Cardiac muscle cell (in vitro differentiated cells and primary cell): ENCODE results near the gene DNAH12. TPM values are rescaled to one million over a fixed set of nuclear protein-coding genes. Genes with fewer than 3 reads are reported as not detected.

Source experiments
- DNase-seq, 2 donors: peaks; one replicate each; pipeline versions ENCODE4 v3.0.0 to v3.0.0-alpha.2; 2010 to 2017; ENCODE audit warnings: low read depth in 1 of 2, low spot score in 1 of 2
- H3K27ac ChIP-seq: fragments of 200-600 bp; sonication (generic); 2 replicates; pipeline ENCODE4 v1.5.1; 2016
- H3K27me3 ChIP-seq: fragments of 200-600 bp; sonication (generic); 2 replicates; pipeline ENCODE4 v1.6.0; 2016; ENCODE audit warnings: control low read depth
- H3K36me3 ChIP-seq: fragments of 200-600 bp; sonication (generic); 2 replicates; pipeline ENCODE4 v1.5.1; 2016; ENCODE audit warnings: control low read depth
- H3K4me1 ChIP-seq: fragments of 200-600 bp; sonication (generic); 2 replicates; pipeline ENCODE4 v1.8.1; 2017; ENCODE audit warnings: low read depth, mild to moderate bottlenecking, mixed run types
- H3K4me3 ChIP-seq: fragments of 200-600 bp; sonication (generic); 2 replicates; pipeline ENCODE4 v1.5.1; 2016; ENCODE audit warnings: mild to moderate bottlenecking
- H3K9me3 ChIP-seq: fragments of 200-600 bp; sonication (generic); 2 replicates; pipeline ENCODE4 v1.5.1; 2017; ENCODE audit warnings: low read depth, mild to moderate bottlenecking, control low read depth
- CTCF ChIP-seq: IDR thresholded peaks from 2 replicates; pipeline ENCODE4 v1.5.1; 2012; ENCODE audit warnings: low read depth, mild to moderate bottlenecking, low read length
- polyA plus RNA-seq: library from polyadenylated mRNA; unstranded; fragments of >200 nt; fragmentation: Nextera tagmentation; extraction: Ambion mirVana; gene quantifications from 2 replicates; pipeline ENCODE4 v1.2.1, GENCODE V29; 2016
- total RNA-seq: library from RNA; depleted of rRNA; stranded (reverse); fragments of >200 nt; gene quantifications from 2 replicates; pipeline ENCODE4 v1.2.3, GENCODE V29; 2016

Gene DNAH12
- total and polyA plus RNA-seq, 2 experiments from 2014 or later, result 0.57 to 0.71 TPM

GRCh38 chr3:57256844-57257243, 287.3 kb downstream of the DNAH12 start:
- peaks cover 15% of the 10 kb centered on the region for H3K4me1 ChIP-seq
- no peaks in the 10 kb centered on the region for H3K27me3 ChIP-seq
- no peak for TF ChIP-seq CTCF
- H3K9me3 ChIP-seq, result no peaks in the 10 kb centered on the region
- no peak overlapping the region for H3K4me3 ChIP-seq
- H3K36me3 ChIP-seq, result peaks cover 49% of the 10 kb centered on the region
- DNase-seq, result peak in 1 of 2 donors; percentile 34
- H3K27ac ChIP-seq, result peak overlapping the region; percentile 31

GRCh38 chr3:57252404-57252803, 291.7 kb downstream of the DNAH12 start:
- H3K27me3 ChIP-seq, result no peaks in the 10 kb centered on the region
- H3K4me1 ChIP-seq, result peaks cover 13% of the 10 kb centered on the region
- H3K9me3 ChIP-seq, result no peaks in the 10 kb centered on the region
- no peak for TF ChIP-seq CTCF
- no peak for DNase-seq
- H3K4me3 ChIP-seq, result no peak overlapping the region
- no peak overlapping the region for H3K27ac ChIP-seq
- peaks cover 36% of the 10 kb centered on the region for H3K36me3 ChIP-seq

- TF ChIP-seq CTCF, result no peak
- DNase-seq, result no peak
- Histone ChIP-seq H3K9me3 (no peaks in the 10 kb centered on the region), H3K36me3 (peaks cover 71% of the 10 kb centered on the region), H3K4me1 (no peaks in the 10 kb centered on the region), H3K27me3 (no peaks in the 10 kb centered on the region), H3K4me3 (no peak overlapping the region), H3K27ac (no peak overlapping the region)
These were observed 299.2 kb downstream of the DNAH12 start for GRCh38 chr3:57244946-57245345.

Other genes starting within 250 kb of the DNAH12 start
- 7.4 and 10.2 TPM in 2 replicates for gene PDE12, start 11.9 kb upstream of the DNAH12 start, total RNA-seq
- gene PDE12, start 11.9 kb upstream of the DNAH12 start, polyA plus RNA-seq, result 3.7 and 7.3 TPM in 2 replicates
- 70.7 and 86.2 TPM in 2 replicates for gene ARF4, start 53.0 kb upstream of the DNAH12 start, total RNA-seq
- 235 and 248 TPM in 2 replicates for gene ARF4, start 53.0 kb upstream of the DNAH12 start, polyA plus RNA-seq
- 10.4 and 13.8 TPM in 2 replicates for gene DENND6A, start 148.7 kb upstream of the DNAH12 start, total RNA-seq
- gene DENND6A, start 148.7 kb upstream of the DNAH12 start, polyA plus RNA-seq, result 10.6 and 18.9 TPM in 2 replicates
- gene SLMAP, start 212.0 kb upstream of the DNAH12 start, total RNA-seq, result 35.8 and 45.2 TPM in 2 replicates
- gene SLMAP, start 212.0 kb upstream of the DNAH12 start, polyA plus RNA-seq, result 28.4 and 35.6 TPM in 2 replicates